ENCODE measurements around the gene RAB6A. TPM values are rescaled to one million over a fixed set of nuclear protein-coding genes. Genes with fewer than 3 reads are reported as not detected.

RAB6A gene
- total and polyA plus RNA-seq, 7 donors, result 49.4 to 117 (median 86.9) TPM

DNA sequence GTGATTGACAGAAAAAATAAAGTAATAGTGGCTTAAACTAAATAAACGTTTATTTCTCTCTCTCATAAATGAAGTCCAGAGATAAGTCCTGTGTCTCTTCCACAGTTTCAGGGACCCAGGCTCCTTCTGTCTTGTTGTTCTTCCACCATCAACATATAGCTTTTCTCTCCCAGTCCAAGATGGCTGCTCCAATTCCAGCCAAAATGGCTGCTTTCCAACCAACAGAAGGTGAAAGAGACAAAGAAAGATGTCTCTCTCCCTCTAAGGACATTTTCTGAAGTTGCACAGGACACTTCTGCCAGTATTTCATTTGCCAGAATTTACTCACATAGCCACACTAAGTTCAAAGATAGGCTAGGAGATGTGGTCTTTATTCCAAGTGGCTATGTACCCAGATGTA is 123.9 kb downstream of the RAB6A start:
- Histone ChIP-seq H3K4me1 (no peaks in the 10 kb centered on the region), H3K27me3 (ENCODE audit: insufficient read depth in 3 of 3, low read length in 2 of 3) (no peaks in the 10 kb centered on the region), H3K27ac (no peak overlapping the region), H3K4me3 (no peak overlapping the region), H3K36me3 (ENCODE audit: insufficient read depth in 1 of 2, low read depth in 1 of 2) (no peaks in the 10 kb centered on the region), H3K9me3 (no peaks in the 10 kb centered on the region)
- DNase-seq (no peak), ATAC-seq (no peak)
- WGBS, 3 donors, result 67 to 90% (median 81%) methylated on average over 1 of the region's 1 CpG
- no peak for TF ChIP-seq CTCF (IDR thresholded peaks at IDR 0.05)
- intact Hi-C loops (cut with DNase I), result no loop called here

DNA sequence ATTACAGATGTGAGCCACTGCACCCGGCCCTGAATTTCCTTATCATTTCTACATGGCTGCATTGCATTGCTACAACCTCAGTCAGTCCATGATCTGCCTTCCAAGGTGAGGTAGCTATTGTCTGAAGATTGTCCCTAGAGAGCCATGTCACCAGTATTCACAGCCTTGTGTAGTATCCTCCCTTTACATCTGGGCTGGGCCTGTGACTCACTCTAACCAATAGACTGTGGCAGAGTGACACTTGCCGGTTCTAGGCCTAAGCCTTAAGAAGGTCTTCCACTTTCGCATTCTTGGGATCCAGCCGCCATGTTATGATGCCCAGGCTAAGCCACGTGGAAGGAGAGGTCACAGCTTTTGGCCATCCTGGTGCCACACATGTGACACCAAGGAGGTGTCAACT is 124.6 kb downstream of the RAB6A start:
- WGBS, 3 donors, result 87 to 91% (median 88%) methylated on average over 5 of the region's 5 CpGs

DNA sequence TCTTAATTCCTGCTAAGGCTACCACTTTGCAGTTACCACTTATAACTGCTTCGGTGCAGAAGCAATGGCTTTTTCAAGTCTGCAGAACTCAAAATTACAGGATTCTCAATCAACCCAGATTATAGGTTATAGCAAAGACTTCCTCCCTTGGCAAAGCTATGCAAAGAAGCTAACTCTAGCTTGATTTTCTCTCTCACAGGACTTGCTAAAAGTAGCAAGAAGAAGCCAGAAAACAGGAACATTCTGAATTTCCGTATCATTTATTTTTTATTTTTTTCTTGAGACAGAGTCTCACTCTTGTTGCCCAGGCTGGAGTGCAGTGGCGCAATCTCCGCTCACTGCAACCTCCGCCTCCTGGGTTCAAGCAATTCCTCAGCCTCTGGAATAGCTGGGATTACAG is 125.2 kb downstream of the RAB6A start:
- 84 to 97% (median 89%) methylated on average over 5 of the region's 5 CpGs for WGBS, 3 donors
- TF ChIP-seq CTCF (IDR thresholded peaks at IDR 0.05), result no peak
- no peak for ATAC-seq

More for the DNA sequence above, 124.6 kb downstream of the RAB6A start:
- ATAC-seq, result no peak
- no peaks in the 10 kb centered on the region for H3K4me1 ChIP-seq
- no peak overlapping the region for H3K4me3 ChIP-seq
- no peak for DNase-seq
- H3K27me3 ChIP-seq (ENCODE audit: insufficient read depth in 3 of 3, low read length in 2 of 3), result no peaks in the 10 kb centered on the region
- no peak for TF ChIP-seq CTCF (IDR thresholded peaks at IDR 0.05)
- no peaks in the 10 kb centered on the region for H3K9me3 ChIP-seq
- intact Hi-C loops (cut with DNase I), result no loop called here
- H3K36me3 ChIP-seq (ENCODE audit: insufficient read depth in 1 of 2, low read depth in 1 of 2), result no peaks in the 10 kb centered on the region
- no peak overlapping the region for H3K27ac ChIP-seq

GRCh38 chr11:73633999-73634398 is 126.9 kb downstream of the RAB6A start:
- 76 to 95% (median 92%) methylated on average over 2 of the region's 2 CpGs for WGBS, 3 donors
- no peak for TF ChIP-seq CTCF (IDR thresholded peaks at IDR 0.05)
- Histone ChIP-seq H3K36me3 (ENCODE audit: insufficient read depth in 1 of 2, low read depth in 1 of 2) (no peaks in the 10 kb centered on the region), H3K27ac (no peak overlapping the region), H3K27me3 (ENCODE audit: insufficient read depth in 3 of 3, low read length in 2 of 3) (no peaks in the 10 kb centered on the region), H3K4me1 (no peaks in the 10 kb centered on the region), H3K9me3 (no peaks in the 10 kb centered on the region), H3K4me3 (no peak overlapping the region)
- intact Hi-C loops (cut with DNase I), result no loop called here
- ATAC-seq (no peak), DNase-seq (no peak)

More for the DNA sequence above, 125.2 kb downstream of the RAB6A start:
- Histone ChIP-seq H3K4me3 (no peak overlapping the region), H3K27me3 (ENCODE audit: insufficient read depth in 3 of 3, low read length in 2 of 3) (no peaks in the 10 kb centered on the region), H3K27ac (no peak overlapping the region), H3K4me1 (no peaks in the 10 kb centered on the region), H3K9me3 (no peaks in the 10 kb centered on the region), H3K36me3 (ENCODE audit: insufficient read depth in 1 of 2, low read depth in 1 of 2) (no peaks in the 10 kb centered on the region)
- intact Hi-C loops (cut with DNase I), result no loop called here
- no peak for DNase-seq

- no peak overlapping the region for H3K27ac ChIP-seq
- H3K4me1 ChIP-seq, result no peaks in the 10 kb centered on the region
- no peaks in the 10 kb centered on the region for H3K9me3 ChIP-seq
- ATAC-seq (no peak), DNase-seq (no peak)
- H3K4me3 ChIP-seq, result no peak overlapping the region
- TF ChIP-seq CTCF (IDR thresholded peaks at IDR 0.05), result no peak
- no peaks in the 10 kb centered on the region for H3K27me3 ChIP-seq (ENCODE audit: insufficient read depth in 3 of 3, low read length in 2 of 3)
- 94 to 96% (median 96%) methylated on average over 4 of the region's 4 CpGs for WGBS, 3 donors
- no peaks in the 10 kb centered on the region for H3K36me3 ChIP-seq (ENCODE audit: insufficient read depth in 1 of 2, low read depth in 1 of 2)
- intact Hi-C loops (cut with DNase I), result no loop called here
Measured at GRCh38 chr11:73632996-73633395, 127.9 kb downstream of the RAB6A start.
